ENCODE results near the gene TGFBR3L. TPM values are rescaled to one million over a fixed set of nuclear protein-coding genes. Genes with fewer than 3 reads are reported as not detected.
A peak's percentile ranks its signal among the peaks of the same experiment; 100 is the strongest.

The TGFBR3L gene
- total RNA-seq, 6 experiments from 2014 or later, result 4.5 to 12.0 (median 7.7) TPM

- H3K4me1 Mint-ChIP-seq (ENCODE audit: low read depth), result peaks cover 21% of the 10 kb centered on the region
- TF ChIP-seq, protein P1, sequence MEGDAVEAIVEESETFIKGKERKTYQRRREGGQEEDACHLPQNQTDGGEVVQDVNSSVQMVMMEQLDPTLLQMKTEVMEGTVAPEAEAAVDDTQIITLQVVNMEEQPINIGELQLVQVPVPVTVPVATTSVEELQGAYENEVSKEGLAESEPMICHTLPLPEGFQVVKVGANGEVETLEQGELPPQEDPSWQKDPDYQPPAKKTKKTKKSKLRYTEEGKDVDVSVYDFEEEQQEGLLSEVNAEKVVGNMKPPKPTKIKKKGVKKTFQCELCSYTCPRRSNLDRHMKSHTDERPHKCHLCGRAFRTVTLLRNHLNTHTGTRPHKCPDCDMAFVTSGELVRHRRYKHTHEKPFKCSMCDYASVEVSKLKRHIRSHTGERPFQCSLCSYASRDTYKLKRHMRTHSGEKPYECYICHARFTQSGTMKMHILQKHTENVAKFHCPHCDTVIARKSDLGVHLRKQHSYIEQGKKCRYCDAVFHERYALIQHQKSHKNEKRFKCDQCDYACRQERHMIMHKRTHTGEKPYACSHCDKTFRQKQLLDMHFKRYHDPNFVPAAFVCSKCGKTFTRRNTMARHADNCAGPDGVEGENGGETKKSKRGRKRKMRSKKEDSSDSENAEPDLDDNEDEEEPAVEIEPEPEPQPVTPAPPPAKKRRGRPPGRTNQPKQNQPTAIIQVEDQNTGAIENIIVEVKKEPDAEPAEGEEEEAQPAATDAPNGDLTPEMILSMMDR (IDR thresholded peaks at IDR 0.05), result peak; percentile 77
- H3K4me3 Mint-ChIP-seq, result peak within 1 kb of the TSS; percentile 93
- no peaks in the 10 kb centered on the region for H3K9me3 Mint-ChIP-seq
- peaks cover 7% of the 10 kb centered on the region for H3K36me3 Mint-ChIP-seq (ENCODE audit: low read depth)
- peak; percentile 99 for DNase-seq
- H3K27ac Mint-ChIP-seq, result peak within 1 kb of the TSS; percentile 91
- H3K27me3 Mint-ChIP-seq (ENCODE audit: insufficient read depth), result peaks cover 5% of the 10 kb centered on the region
Observed at GRCh38 chr19:7903244-7904073, 11.2 kb upstream of the TGFBR3L start, which contains the start of gene MAP2K7. Gene MAP2K7 (plus strand): TSS chr19:7903877. CDS start chr19:7903945, 68 bp downstream.

DNA sequence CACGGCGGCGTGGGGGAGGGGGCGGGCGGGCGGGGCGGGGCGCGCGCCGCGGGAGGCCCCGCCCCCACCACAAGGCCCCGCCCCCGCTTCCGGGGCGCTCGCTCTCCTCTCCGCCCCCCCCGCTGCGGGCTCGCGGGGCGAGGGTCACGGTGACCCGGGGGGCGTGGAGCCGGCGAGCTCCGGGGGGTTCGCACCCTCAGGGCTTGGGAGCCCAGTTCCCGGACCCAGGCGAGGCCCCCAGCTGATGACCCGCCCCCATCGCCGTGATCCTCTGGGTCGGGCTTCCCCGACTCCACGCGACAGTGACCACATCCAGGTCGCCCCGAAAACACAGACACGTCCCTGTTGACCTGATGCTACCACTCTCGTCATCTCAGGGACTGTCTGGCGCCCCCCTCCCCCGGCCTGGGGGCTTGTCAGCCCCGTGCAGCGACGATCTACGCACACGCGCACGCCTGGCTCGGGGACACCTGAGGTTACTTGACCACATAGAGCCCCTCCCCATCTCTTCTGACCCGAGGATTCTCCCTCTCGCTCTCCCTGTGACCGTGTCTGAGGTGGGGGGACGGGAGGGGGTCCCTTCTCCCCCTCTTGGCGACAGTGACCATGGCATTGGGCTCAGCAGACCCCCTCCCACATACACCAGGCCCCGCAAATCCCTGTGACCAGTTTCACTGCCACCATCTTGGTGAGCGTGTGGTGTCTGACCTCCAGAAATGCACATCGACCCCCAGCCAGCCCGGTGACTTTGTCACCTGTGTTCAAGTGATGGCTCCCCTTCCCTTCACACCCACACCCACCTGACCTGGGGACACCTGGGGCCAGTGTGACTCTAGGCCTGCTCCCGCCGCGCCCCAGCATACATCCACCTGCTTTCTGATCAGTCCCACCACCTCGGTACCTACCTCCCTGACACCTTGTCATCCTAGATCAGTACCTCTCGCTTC lies 10.3 kb upstream of the TGFBR3L start:
- Mint-ChIP-seq H3K27ac (peak overlapping the region; percentile 91), H3K36me3 (ENCODE audit: low read depth) (peaks cover 7% of the 10 kb centered on the region), H3K27me3 (ENCODE audit: insufficient read depth) (peaks cover 5% of the 10 kb centered on the region), H3K4me1 (ENCODE audit: low read depth) (peaks cover 21% of the 10 kb centered on the region), H3K4me3 (peak overlapping the region; percentile 93), H3K9me3 (no peaks in the 10 kb centered on the region)
- TF ChIP-seq, protein P1 (IDR thresholded peaks at IDR 0.05), result no peak
- no peak for DNase-seq

DNA sequence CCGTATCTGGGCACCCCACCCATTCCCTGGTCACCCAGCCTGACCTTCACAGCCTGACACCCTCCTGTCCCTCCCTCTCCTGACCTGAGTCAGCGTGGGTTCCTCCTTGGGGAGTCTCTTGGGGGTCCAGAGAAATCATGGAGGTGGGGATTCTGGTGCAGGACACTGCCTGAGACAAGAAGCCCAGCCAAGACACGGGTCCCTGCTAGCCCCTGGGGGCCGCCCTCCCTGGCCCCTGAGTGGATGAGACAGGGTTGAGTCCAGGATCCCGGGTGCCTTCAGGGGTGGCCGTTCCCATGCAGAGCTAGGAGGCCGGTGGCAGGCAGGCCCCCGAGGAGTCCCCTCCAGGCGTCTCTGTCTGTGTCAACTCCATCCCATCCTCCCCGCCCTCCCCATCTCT lies 9.4 kb upstream of the TGFBR3L start:
- TF ChIP-seq, protein P1 (IDR thresholded peaks at IDR 0.05), result no peak
- Mint-ChIP-seq H3K9me3 (no peaks in the 10 kb centered on the region), H3K27ac (peak overlapping the region; percentile 91), H3K4me3 (peak overlapping the region; percentile 91), H3K4me1 (ENCODE audit: low read depth) (peaks cover 21% of the 10 kb centered on the region), H3K27me3 (ENCODE audit: insufficient read depth) (peaks cover 5% of the 10 kb centered on the region), H3K36me3 (ENCODE audit: low read depth) (peaks cover 7% of the 10 kb centered on the region)
- DNase-seq, result no peak

GRCh38 chr19:7905859-7906258 lies 8.8 kb upstream of the TGFBR3L start:
- H3K27me3 Mint-ChIP-seq (ENCODE audit: insufficient read depth), result peaks cover 5% of the 10 kb centered on the region
- peaks cover 7% of the 10 kb centered on the region for H3K36me3 Mint-ChIP-seq (ENCODE audit: low read depth)
- H3K9me3 Mint-ChIP-seq, result no peaks in the 10 kb centered on the region
- H3K4me1 Mint-ChIP-seq (ENCODE audit: low read depth), result peaks cover 21% of the 10 kb centered on the region
- DNase-seq, result no peak
- TF ChIP-seq, protein P1 (IDR thresholded peaks at IDR 0.05), result no peak
- H3K27ac Mint-ChIP-seq, result peak overlapping the region; percentile 51; the same call in 1 of the 2 replicates
- H3K4me3 Mint-ChIP-seq, result peak overlapping the region; percentile 69

DNA sequence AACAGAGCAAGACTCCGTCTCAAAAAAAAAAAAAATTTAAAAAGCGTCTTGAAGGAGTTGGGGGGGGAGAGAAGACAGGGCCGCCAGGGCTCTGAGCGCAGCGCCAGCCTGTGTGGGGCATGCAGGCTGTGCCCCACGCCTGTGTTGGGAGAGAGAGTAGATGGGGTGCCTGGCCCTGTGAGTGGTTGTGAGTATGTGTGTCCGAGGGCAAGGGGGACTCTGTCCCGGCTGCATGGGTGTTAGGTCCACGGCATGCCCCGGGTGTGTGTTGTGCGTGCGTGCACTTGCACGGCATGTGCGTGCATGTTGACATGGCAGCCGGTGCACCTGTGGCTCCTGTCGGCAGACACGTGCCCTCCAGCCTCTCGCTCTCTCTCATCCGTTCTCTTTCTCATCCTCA lies 7.5 kb upstream of the TGFBR3L start:
- Mint-ChIP-seq H3K36me3 (ENCODE audit: low read depth) (peaks cover 7% of the 10 kb centered on the region), H3K27me3 (ENCODE audit: insufficient read depth) (peaks cover 8% of the 10 kb centered on the region)

More for the DNA sequence above, 7.5 kb upstream of the TGFBR3L start:
- H3K27ac Mint-ChIP-seq, result no peak overlapping the region
- H3K4me1 Mint-ChIP-seq (ENCODE audit: low read depth), result peaks cover 21% of the 10 kb centered on the region
- H3K9me3 Mint-ChIP-seq, result no peaks in the 10 kb centered on the region
- no peak overlapping the region for H3K4me3 Mint-ChIP-seq
- no peak for DNase-seq
- TF ChIP-seq, protein P1 (IDR thresholded peaks at IDR 0.05), result no peak

Measured in HFFc6 (cell line).